GM18520 (cell line): ENCODE data around the gene OR13C5.

Experiments used
- ATAC-seq: cut with Tn5 transposase; IDR thresholded peaks from one replicate; pipeline ENCODE4 v1.9.1; 2021; ENCODE audit not compliant: unreplicated experiment

The OR13C5 gene

DNA sequence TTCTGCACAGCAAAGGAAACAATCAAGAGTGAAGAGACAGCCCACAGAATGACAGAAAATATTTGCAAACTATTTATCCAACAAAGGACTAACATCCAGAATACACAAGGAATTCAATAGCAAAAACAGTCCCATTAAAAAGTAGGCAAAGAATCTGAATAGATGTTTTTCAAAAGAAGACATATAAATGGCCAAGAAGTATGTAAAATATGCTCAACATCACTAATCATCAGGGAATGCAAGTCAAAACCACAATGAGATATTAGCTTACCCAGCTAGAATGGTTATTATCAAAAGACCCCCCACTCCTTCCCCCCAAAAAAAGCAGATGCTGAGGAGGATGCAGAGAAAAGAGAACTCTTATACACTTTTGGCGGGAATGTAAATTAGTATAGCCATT is 43.7 kb downstream of the OR13C5 start:
- ATAC-seq: no peak

DNA sequence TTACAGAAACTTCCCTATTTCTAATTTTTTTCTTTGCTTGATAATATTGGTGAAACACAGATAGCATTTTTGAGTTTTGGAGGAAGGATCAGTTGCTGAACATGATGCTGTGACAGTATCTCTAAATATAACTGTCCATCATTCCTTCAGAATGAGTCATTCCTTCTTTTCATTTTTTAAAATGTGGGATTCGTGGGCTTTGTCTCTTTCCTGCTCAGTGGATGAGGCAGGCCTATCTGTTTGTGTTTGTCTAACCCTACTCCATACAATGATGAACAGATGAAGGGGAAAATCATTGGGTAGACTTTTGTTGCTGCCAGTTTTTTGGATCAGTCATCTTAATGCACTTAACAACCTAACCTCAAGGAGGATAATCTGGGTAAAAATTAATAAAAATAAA is 46.0 kb downstream of the OR13C5 start:
- no peak for ATAC-seq
